ENCODE measurements around the gene TLR10.
"Not testable (repeated sequence)": the region's sequence is repeated elsewhere in the genome, so short reads cannot be mapped to it uniquely, and the experiment has no call there.

The TLR10 gene

DNA sequence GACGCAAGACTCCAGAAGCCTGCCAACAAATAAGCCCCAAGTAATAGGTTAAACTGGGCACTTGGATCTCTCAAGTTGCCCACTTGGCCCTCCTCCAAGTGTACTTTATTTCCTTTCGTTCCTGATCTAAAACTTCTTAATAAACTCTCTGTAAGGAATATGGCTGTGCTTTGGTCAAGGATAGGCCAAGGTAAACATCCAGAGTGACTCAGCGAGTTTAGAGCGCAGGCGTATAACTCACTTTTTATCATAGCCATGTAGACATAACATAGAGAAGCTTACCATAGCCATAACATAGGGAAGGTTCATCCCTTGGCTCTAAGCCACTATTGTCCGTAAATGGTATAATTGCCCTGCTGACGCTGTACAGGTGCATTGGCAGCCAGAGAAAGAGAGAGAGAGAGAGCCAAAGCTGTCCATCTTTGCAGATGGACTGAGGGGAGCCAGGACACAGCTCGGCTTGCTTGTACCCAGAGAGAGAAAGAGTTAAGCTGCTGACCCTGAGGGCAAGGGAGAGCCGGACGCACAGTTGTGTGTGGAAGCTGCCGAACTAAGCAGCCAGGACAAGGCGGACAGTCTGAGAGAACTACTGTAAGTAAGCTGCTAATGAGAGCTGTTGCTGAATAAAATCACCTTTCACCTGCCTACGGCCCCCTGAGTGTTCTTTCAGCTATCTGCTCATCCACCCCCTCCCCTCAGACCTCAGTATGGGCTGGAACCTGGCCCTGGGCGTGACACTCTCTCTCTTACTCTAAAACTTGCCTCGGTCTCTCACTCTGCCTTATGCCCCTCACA lies 20.0 kb upstream of the TLR10 start:
- no peak for DNase-seq

GRCh38 chr4:38800961-38801450 lies 18.2 kb upstream of the TLR10 start:
- no peak for DNase-seq

- DNase-seq = no peak
These were observed 17.6 kb upstream of the TLR10 start for GRCh38 chr4:38800366-38800765.

GRCh38 chr4:38795087-38795486 lies 12.3 kb upstream of the TLR10 start:
- DNase-seq = no peak

GRCh38 chr4:38794051-38794450 lies 11.3 kb upstream of the TLR10 start:
- DNase-seq = no peak

DNA sequence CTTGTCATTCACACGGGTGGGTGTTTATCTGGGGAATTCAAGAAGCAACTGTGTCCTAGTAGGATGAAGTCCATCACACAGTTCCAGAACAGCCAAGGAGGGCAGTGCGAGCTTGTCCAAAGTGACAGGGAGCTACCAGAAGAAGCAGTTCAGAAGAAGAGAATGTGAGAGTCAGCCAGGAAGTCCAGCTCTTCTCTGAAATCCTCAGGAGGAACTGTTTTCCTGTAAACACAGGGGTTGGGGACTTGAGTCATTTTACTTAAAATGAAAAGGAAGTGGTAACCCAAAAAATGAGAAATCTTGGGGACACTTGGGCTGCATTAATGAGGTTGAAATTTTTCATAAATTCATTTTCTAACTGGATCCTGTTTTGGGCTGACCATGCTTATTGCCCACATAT lies 8.2 kb upstream of the TLR10 start:
- DNase-seq = no peak

DNA sequence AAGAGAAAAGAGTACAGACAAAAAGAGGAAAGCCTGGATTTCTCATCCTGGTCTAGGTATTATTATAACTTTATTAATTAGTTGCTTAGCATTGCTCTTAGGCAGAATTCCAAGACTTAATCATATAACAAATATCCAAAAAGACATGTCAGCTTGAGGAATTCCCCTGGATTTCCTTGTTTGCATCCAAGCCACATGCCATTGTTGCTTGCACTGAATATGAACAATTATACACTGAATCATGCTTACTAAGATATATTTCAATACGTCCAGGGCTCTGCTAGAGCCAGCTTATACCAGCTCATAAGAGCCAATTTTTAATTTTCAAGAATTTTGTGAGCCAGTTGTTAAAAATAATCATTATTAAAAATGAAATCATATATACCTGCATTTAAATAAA lies 5.5 kb upstream of the TLR10 start:
- no peak for DNase-seq

GRCh38 chr4:38787693-38788092 lies 4.9 kb upstream of the TLR10 start:
- no peak for DNase-seq

DNA sequence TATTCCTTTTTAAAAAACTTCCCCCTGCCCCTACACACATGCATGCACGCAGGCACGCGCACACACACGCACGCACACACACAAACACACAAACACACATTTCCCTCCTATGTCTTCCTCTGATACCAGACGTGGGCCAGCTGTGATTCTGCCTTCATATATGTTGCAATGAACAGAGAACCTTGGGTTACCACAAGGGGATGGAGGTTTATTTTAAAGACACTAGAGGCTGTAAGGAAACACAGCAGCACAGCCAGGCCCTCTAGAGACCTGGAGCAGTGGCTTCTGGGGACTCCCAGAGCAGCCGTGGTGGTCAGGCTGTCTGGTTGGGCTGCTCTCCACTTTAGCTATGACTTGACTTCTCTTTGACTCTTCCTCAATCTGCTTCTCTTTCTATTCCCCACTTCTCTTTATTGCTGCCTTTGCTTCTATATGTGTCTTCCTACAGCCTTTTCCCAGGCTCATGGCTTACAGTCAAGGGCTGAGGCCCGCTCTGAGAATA lies 3.2 kb upstream of the TLR10 start:
- DNase-seq = no peak

DNA sequence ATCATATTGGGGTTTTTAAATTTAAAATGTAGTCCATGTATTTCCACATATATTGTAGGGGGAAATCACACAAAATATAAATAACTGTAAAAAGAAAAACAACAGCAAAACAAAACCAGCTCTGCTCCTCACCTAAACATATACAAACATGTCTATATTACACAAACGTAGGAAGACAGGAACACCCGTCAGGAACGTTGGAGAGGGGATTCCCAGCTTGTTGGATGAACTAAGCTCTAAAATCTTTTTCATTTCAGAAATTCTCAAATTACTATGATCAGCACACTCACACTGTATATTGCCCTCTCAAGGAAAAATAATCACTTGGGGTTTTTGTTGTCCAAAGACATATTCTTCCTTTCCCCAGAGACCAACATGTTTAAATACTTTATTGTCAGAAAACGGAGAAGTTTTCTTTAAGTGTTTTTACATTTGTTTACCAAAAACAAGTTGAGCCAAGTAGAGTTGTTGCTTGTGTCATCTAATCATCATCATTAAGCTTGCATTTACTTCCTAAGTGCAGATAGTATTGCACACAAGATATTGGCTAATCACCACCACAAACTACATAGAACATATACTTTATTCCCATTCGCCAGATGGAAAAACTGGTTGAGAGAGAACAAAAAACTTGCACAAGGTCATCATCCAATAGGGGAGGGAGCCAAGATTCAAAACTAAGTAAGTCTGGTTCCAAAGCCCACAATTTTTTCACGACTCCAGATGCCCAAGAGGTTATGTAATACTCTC lies 2.4 kb upstream of the TLR10 start:
- no peak for DNase-seq

- DNase-seq = no peak
These were observed 1.4 kb upstream of the TLR10 start for GRCh38 chr4:38784141-38784540.

DNA sequence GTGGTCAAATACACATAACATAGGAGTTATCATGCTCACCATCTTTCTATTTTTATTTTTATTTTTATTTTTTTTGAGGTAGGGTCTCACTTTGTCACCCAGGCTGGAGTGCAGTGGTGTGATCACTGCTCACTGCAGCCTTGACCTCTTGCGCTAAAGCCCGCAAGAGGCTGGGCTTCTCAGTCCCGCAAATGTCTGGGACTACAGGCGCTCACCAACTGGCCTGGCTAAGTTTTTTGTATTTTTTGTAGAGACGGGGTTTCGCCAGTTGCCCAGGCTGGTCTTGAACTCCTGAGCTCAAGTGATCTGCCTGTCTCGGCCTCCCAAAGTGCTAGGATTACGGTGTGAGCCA lies 295 bp upstream of the TLR10 start:
- no peak for DNase-seq

DNA sequence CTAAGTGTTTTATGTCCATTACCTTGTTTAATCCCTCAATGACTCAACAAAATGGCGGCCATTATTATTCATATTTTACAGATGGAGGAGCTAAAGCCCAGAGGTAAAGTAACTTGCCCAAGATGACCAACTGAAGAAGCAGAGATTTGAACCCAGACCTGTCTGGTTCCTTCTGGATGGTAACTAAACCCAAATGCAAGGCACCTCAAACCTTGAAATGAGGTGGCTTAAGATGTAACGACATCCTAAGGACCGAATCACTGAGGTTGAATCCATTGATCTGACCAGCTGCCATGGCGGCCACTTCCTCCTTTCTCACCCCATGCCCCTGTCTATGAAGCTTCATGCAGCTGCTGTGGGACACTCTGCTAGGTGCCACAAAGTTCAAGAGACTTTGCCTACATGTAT lies 932 bp downstream of the TLR10 start:
- DNase-seq = no peak

DNA sequence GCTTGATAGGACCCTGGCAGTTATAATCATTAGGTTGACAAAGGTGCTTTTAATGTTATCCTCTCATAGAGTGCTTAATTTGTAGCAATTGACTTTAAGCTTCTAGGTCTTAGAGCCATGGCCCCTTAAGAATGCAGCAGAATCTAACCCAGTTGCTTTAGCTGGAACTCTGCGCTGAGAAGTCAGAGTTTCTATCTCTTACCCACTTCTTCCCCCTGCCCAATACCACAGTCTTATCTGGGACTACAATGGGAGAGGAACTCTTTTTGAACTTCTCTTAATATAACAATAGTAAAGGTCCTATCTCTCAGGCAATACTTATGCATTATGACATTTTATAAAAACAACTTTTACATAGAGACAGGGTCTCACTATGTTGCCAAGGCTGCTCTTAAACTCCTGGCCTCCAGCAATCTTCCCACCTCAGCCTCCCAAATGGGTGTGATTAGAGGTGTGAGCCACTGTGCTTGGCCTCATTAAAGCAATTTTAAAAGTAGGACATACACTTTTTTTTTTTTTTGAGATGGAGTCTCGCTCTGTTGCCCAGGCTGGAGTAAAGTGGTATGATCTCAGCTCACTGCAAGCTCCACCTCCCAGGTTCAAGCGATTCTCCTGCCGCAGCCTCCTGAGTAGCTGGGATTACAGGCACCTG lies 1.8 kb downstream of the TLR10 start:
- DNase-seq = no peak

DNA sequence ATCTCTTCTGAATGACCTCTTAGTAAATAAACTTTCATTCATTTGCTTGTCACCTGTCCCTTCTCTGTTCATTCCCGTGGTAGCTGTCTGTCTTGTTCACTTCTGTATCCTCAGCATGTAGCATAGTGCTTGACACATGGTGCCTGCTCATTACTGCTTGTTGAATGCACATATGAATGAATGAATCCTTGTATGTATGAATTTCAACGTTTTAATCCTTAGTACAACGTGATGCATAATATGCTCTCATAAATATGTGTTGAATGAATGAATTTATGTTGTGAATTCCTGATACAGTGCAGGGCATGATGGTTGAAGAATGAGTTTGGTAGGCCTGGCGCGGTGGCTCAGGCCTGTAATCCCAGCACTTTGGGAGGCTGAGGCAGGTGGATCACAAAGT lies 3.0 kb downstream of the TLR10 start:
- no peak for DNase-seq

- not testable (repeated sequence) for DNase-seq
These were observed 4.9 kb downstream of the TLR10 start for GRCh38 chr4:38777925-38778324.

- no peak for DNase-seq
These were observed 7.5 kb downstream of the TLR10 start for GRCh38 chr4:38775326-38775725.

- DNase-seq = no peak
These were observed 8.4 kb downstream of the TLR10 start for GRCh38 chr4:38774181-38774955.

- not testable (repeated sequence) for DNase-seq
These were observed 12.5 kb downstream of the TLR10 start for GRCh38 chr4:38770281-38770680.

DNA sequence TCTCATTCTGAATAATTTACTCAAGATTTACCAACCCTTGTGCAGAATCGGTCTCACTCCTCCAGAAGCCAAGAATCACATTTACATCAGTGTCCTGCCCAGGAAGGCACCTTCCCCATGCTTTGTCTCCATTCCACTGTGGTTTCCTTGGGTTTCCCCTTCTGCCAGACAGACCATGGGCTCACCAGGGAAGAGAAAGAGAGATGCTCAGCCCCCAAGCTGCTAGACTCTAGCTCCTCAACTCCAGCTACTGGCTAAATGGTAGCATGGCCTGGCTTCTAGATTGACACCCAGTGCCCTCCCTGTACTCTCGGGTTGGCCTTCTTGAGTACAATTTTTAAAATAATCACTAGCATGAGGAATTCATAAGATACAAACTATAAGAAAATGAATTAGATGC lies 12.9 kb downstream of the TLR10 start:
- DNase-seq = no peak

DNA sequence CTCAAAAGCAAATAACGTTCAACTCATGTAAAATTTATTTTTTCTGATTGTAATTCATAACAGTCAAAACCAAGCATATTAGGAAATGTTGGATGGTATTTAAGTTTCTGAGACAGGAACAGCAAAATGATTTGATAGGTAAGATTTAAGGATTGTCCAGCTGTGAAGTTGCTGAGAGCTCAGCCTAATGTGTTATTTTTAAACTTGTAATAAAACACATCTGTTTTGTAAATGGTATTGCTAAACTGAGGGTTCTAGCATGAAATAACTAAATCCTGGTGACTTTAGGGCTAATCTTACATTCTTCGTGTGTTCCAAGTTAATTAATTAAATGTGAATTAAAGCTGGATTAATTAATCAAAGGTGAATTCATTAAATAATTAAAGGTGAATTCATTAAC lies 13.3 kb downstream of the TLR10 start:
- DNase-seq = no peak

DNA sequence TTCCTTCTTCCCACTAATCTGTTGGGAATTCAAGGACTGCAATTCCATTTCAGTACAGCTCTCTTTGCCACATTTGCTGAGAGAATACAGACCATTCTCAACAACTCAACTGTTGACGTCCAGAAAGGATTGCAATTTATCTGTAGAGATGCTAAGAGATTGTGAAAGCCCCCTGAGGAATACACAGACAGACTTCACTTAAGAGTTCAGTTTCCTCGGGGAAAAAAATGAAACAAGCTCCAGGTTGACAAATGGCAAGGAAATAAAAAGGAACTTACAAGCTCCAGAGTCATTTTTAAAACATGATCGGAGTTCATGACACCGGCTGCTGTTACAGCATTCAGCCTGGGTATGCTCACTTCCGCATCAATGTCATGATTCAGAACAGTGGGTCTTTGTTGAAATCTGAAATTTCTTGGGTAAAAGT lies 13.8 kb downstream of the TLR10 start:
- no peak for DNase-seq

DNA sequence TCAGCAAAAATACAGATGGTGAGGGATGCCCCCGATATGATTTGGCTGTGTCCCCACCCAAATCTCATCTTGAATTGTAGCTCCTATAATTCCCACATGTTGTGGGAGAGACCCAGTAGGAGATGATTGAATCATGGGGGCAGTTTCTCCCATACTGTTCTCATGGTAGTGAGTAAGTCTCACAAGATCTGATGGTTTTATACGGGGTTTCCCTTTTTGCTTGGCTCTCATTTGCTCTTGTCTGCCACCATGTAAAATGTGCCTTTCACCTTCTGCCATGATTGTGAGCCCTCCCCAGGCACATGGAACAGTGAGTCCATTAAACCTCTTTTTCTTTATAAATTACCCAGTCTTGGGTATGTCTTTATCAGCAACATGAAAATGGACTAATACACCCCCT lies 15.8 kb downstream of the TLR10 start:
- DNase-seq = not testable (repeated sequence)
